NB4 (cell line): ENCODE data around the gene HLCS.

Experiments used
- POLR2A ChIP-seq: IDR thresholded peaks from 2 replicates; pipeline ENCODE4 v1.6.1; 2011; ENCODE audit warnings: mild to moderate bottlenecking; ENCODE audit not compliant: insufficient read length; ENCODE audit errors: extremely low read depth
- TF ChIP-seq, protein P1 (sequence below): IDR thresholded peaks from one replicate; pipeline ENCODE4 v1.5.1; 2012; ENCODE audit warnings: low read depth, low read length
- TF ChIP-seq, protein P2 (sequence below): IDR thresholded peaks from 2 replicates; pipeline ENCODE4 v1.6.1; 2011; ENCODE audit warnings: low read depth, low read length

DNA sequence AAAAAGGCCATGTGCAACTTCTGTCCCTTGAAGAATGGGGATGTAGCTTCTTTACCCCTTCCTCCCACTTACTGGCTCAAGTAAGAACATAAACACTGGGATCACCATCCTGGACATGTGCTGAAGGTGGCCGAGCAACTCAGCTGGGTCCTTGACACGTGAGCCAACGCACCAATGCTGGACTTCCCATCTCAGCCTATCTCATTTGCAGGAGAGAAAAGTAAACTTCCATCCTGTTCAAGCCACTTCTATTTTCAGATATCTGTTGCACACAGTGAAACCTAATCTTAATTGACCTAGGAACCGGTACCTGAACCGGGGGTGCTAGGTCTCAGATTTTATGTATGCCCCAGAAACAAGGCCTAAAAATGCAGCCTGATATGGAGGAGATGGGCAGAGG is 75.3 kb downstream of the HLCS start:
- TF ChIP-seq, protein P1, sequence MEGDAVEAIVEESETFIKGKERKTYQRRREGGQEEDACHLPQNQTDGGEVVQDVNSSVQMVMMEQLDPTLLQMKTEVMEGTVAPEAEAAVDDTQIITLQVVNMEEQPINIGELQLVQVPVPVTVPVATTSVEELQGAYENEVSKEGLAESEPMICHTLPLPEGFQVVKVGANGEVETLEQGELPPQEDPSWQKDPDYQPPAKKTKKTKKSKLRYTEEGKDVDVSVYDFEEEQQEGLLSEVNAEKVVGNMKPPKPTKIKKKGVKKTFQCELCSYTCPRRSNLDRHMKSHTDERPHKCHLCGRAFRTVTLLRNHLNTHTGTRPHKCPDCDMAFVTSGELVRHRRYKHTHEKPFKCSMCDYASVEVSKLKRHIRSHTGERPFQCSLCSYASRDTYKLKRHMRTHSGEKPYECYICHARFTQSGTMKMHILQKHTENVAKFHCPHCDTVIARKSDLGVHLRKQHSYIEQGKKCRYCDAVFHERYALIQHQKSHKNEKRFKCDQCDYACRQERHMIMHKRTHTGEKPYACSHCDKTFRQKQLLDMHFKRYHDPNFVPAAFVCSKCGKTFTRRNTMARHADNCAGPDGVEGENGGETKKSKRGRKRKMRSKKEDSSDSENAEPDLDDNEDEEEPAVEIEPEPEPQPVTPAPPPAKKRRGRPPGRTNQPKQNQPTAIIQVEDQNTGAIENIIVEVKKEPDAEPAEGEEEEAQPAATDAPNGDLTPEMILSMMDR = no peak
- no peak for TF ChIP-seq POLR2A
- TF ChIP-seq, protein P2, sequence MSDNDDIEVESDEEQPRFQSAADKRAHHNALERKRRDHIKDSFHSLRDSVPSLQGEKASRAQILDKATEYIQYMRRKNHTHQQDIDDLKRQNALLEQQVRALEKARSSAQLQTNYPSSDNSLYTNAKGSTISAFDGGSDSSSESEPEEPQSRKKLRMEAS = no peak
